GM18951 (cell line): ENCODE results near the gene AMPD3.

Source experiments
- POLR2A ChIP-seq: IDR thresholded peaks from 4 replicates; pipeline ENCODE4 v1.6.1; 2011; ENCODE audit warnings: mild to moderate bottlenecking; ENCODE audit not compliant: insufficient read length, insufficient read depth; ENCODE audit errors: extremely low read depth
- in situ Hi-C: fragments of 300-500 bp; cut with MboI; formaldehyde crosslinking; loops from one replicate; pipeline ENCODE4 v1.12.0; 2022; ENCODE audit warnings: low sequenced_read_pairs, mixed read lengths, inconsistent platforms; ENCODE audit not compliant: unreplicated experiment

The AMPD3 gene

DNA sequence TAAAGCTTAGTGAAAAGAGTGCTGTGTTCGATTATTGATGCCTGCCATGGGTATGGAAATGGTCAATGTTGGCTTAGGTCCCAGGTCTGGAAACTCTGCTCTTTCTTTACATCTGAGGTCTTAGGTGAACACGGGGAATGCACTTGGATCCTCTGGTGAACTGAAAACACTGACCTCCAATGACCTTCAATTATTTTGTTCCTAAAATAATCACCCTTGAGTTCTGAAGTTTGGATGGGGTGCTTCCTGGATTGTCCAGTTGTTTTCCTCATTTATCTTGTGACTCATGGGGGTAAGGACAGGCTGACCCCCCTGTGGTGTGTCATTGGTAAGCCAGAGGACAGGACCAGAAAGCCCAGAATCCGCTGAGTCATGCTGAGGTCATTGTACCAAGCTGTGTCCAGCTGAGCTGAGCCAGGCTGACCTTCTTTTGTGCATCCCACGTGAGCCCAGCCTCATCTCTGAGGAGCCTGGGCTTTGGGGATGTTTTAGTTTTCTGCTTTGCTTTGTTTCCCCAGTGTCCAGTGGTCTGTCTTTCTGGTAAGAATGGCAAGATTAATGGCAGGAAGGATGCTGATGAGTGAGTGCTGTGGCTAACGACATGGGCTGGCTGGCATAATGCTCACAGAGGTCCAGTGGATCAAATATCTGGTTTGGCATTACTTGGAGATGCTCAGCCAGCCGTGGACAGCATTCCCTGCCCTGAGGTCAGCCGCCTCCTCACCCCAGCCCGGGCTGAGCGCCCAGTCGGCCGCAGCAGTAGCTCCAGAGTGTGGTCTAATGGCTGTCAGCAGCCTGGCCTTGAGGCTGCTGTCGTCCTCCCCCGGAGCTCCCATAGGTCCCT, 35.6 kb downstream of the AMPD3 start:
- in situ Hi-C loops = no loop called here
- no peak for TF ChIP-seq POLR2A

DNA sequence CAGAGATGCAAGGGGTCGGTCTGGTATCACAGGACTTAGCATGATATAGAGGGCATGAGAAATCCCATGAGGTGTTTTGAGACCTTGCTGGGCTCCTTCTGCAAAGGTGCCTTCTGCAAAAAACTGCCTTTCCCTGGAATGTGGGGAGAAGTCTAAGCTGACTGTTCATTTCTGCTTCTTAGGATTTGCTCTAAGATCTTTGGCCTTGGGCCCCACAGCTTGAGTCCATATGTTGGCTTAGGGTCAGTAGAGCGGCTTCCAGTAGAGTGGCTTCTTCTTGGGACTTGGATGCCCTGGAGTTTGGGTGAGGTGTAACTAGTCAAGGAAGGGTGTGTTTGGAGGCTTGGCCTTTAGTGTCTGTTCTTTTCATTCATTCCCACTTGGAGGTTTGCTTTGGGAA, 37.0 kb downstream of the AMPD3 start:
- TF ChIP-seq POLR2A = no peak
- in situ Hi-C loops = no loop called here

DNA sequence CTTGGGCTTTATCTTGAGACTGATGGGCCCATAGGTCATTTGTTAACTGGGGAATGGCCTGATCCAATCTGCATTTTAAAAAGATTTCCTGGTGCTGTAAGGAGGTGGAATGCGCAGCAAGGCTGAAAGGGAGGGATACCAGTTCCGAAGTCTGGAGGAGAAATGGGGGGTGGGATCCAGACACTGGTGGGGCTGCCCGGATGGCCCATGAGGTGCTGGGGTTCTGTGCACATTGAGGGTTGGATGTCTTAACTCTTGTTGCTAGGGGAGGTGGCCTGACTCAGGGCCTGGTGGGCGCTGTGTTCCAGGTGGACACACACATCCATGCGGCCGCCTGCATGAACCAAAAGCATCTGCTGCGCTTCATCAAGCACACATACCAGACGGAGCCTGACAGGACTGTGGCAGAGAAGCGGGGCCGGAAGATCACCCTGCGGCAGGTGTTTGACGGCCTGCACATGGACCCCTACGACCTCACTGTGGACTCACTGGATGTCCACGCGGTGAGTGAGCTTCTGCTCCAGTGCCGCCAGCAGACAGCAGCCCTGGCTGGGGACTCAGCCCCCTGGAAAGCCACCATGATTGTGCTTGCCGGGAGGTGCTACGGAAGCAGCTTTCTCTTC, 38.1 kb downstream of the AMPD3 start:
- TF ChIP-seq POLR2A = no peak

DNA sequence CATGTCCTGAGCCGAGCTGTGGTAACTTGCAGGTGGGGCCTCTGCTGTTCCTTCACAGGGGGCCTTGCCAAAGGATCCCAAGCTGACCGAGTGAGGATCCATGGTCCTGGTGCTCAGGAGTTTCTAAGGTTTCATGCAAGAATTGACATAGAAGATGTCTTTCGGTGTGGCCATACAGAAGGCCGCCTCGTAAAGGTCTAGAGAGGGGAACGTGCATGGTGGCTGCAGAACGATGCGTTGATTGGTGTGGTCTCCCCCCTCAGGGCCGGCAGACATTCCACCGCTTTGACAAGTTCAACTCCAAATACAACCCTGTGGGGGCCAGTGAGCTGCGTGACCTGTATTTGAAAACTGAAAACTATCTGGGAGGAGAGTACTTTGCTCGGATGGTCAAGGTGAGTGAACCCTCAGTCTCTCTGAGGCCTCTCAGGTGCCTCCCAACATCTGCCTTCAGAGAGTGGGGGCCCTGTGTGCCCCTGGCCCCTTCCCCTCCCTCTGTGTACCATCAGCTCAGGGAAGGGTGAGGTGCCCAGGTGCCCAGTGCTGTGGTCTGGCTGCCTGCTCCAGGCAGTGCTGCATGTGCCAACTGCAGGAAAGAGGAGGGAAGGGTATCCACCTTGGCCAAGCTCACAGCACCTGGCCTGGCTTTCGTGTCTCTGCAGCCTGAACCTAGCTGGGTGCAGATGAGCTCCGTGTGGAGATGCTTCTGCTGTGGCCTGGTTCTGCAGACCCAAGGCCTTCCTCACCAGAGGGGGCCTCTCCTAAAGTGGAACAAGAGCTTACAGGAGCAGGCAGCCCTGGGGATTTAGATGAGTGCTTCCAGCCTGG, 39.8 kb downstream of the AMPD3 start:
- no peak for TF ChIP-seq POLR2A
- in situ Hi-C loops = no loop called here

More for the DNA sequence above, 38.1 kb downstream of the AMPD3 start:
- in situ Hi-C loops = no loop called here

DNA sequence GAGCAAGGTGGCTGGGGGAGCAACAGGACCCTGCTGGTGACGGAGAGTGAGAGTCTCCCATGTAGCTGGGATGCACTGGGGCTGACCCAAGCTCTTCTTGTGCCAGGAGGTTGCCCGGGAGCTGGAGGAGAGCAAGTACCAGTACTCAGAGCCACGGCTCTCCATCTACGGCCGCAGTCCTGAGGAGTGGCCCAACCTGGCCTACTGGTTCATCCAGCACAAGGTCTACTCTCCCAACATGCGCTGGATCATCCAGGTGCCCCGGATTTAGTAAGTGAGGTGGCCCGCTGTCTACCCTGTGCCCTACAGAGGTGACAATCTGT, 40.4 kb downstream of the AMPD3 start:
- in situ Hi-C loops = no loop called here
- TF ChIP-seq POLR2A = no peak

DNA sequence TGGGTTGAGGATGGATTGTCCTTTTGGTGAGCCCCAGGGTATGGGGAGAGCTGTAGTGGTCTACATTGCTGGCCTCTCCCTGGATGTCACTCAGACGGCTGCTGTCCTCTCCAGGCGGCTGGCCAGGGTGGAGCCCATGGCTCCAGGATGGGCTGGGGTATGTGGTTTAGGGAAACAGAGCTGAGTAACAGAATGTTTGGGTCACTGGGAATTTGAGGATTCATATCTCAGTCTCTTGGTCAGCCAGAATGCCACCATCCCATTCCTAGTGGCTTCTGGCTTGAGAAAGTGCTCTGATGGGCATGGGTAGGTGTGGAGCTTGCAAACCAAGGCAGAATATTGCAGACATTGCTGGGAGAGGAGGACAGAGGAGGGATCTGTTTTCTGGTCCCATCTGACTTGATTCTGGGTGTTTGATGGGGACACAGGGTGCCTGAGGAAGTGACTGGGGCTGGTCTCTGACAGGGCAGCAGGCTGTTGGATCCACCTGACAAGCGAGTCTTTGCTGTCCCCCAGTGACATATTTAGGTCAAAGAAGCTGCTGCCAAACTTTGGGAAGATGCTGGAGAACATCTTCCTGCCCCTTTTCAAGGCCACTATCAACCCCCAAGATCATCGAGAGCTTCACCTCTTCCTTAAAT, 41.4 kb downstream of the AMPD3 start:
- no peak for TF ChIP-seq POLR2A
- in situ Hi-C loops = no loop called here

DNA sequence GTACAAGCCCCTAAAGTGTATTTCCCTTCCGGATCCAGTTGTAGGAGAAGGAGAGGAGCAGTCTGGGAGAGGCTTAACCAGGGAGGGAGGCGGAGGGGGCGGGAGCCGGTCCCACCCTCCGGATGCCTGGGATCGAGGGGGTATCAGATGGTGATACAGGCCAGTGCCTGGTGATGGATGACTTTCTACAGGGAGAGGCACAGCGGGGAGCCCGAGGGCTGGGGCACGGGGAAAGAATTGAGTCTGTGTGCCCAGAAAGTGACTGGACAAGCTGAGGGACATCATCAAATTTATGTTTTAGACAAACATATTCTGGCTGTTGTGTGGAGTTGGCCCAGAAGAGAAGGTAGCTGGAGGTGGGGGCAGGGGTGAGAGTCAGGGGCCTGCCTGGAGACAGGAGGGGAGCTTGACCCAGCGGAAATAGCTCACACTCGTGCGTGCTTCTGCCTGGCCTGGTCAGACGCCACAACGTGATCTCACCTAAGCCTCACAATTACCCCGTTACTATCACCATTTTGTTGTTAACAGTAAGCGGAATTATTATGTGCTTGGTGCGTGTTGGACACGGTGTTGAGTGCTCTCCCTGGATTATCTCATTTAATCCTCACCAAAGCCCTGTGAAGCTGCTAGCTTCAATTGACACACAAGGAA, 42.4 kb downstream of the AMPD3 start:
- TF ChIP-seq POLR2A = no peak
- in situ Hi-C loops = no loop called here

DNA sequence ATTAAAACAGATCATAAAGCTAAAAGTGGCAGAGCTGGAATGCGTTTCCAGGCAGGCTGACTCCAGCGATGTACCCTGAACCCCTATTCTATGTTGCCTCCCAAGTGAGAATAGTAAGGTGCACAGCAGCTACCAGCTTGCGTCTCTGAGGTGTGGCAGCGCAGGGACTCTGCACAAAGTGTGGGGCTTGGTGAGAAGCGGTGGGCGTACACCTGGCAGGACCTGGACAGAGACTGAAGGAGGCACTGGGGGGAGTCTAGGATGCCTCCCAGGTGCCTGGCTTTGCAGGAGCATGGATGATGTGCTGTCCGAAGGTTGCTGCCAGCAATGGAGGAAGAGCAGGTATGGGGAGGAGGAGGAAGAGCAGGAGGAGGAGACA, 42.9 kb downstream of the AMPD3 start:
- in situ Hi-C loops = no loop called here
- TF ChIP-seq POLR2A = no peak

DNA sequence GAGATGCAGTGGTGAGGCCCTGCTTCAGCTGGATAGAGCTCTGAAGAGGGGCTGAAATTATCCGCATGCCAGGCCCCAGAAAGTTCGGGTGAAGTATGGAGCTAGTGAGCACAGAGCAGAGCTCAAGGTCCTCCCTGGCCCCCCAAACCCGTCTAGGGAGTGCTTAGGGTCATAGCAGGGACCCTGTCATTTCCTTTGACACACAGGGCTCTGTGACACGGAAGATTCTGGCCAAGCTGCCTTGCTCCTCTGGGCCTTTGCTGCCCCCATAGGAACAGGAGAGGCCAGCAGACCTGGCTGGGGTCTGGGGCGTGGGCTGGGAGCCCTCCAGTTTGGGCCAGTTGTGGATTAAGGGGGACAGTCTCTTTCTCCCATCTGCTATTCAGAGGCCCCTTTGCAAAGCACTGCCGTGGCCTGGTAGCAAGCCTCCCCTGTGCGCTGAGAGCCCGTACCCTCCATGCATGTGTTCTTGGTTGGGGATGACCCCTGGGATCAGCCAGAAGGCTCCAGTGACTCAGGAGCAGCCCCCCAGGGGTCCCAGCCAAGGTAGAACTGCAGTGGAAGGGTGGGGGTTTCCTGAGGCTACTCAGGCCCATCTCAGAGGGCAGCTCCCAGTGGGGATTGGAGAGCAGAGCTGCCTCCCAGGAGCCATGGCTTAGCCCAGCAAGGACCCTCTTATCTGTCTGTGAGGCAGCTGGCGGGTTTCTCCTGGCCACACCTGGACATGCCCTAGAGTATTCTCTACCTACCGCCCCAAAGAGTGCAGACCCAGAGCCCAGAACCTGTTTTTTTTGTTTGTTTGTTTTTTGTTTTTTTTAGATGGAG, 43.6 kb downstream of the AMPD3 start:
- in situ Hi-C loops = no loop called here
- no peak for TF ChIP-seq POLR2A

DNA sequence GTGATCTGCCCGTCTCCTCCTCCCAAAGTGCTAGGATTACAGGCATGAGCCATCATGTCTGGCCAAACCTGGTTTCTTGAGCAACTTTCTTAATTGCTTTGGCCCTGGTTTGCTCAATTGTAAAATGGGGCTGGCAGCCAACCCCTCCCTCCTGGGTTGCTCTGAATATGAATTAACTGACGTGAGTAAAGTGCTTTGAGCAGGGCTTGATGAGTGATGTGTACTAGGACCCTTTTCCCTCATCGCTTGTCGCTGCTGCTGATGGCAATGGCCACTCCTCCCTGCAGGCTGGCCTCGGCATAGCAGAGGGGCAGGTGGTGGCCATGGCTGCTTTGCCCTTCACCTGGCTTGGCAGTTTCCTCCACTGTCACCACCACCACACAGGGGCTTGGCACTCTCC, 44.4 kb downstream of the AMPD3 start:
- in situ Hi-C loops = no loop called here
- no peak for TF ChIP-seq POLR2A

DNA sequence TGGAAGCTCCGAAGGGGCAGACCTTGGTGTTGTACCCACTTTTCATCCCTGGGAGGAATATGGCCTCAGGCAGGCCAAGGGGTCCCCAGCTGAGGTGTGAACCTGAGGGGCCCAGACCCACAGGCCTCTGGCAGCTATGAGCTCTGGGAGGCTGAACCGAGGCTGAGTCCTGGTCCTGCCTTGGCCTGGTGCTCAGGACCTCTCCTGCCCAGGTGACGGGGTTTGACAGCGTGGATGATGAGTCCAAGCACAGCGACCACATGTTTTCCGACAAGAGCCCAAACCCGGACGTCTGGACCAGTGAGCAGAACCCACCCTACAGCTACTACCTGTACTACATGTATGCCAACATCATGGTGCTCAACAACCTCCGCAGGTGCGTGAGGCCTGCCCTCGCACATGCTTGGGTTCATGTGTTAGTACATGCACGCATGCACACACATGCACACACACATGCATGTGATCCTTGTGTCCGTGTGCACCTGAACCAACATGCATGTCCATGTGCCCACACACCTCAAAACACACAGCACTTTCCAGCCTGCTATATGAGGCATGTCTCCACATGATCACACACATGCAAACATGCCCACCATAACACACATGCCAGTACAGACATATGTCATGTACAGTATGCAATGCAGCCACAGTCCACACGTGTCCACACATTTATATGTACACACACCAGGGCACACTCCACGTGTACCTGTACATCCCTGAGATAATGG, 45.0 kb downstream of the AMPD3 start:
- in situ Hi-C loops = no loop called here

More for the DNA sequence above, 45.0 kb downstream of the AMPD3 start:
- TF ChIP-seq POLR2A = no peak
